HepG2 (cell line): Measurements from ENCODE around the gene MGAT2. TPM values are rescaled to one million over a fixed set of nuclear protein-coding genes. Genes with fewer than 3 reads are reported as not detected.

Experiments used
- CERS6 ChIP-seq: sonication (generic); formaldehyde crosslinking; IDR thresholded peaks from 2 replicates; pipeline ENCODE4 v1.5.0; 2020; ENCODE audit warnings: missing genetic modification reagents
- CREB1 ChIP-seq, 2 experiments: fragments of 450-650 bp in 1 of 2; IDR thresholded peaks; 2 replicates each; pipeline ENCODE4 v1.6.1; 2016 to 2017; ENCODE audit warnings: control low read depth in 1 of 2, mild to moderate bottlenecking in 1 of 2, missing compliant biosample characterization in 1 of 2, missing genetic modification characterization in 1 of 2
- EED ChIP-seq: sonication (generic); formaldehyde crosslinking; IDR thresholded peaks from 2 replicates; pipeline ENCODE4 v1.5.0; 2020; ENCODE audit warnings: mild to moderate bottlenecking, missing genetic modification reagents
- ETV5 ChIP-seq: IDR thresholded peaks from 2 replicates; pipeline ENCODE4 v1.6.1; 2018; ENCODE audit warnings: missing biosample characterization, missing genetic modification reagents, inconsistent platforms, borderline replicate concordance
- HOXA7 ChIP-seq: sonication (generic); formaldehyde crosslinking; IDR thresholded peaks from 2 replicates; pipeline ENCODE4 v1.8.1; 2022; ENCODE audit warnings: mild to moderate bottlenecking, missing genetic modification reagents, moderate library complexity
- KLF12 ChIP-seq: sonication (generic); formaldehyde crosslinking; IDR thresholded peaks from 2 replicates; pipeline ENCODE4 v1.4.0; 2020; ENCODE audit warnings: missing genetic modification reagents, borderline replicate concordance
- ONECUT2 ChIP-seq: sonication (generic); formaldehyde crosslinking; IDR thresholded peaks from 2 replicates; pipeline ENCODE4 v1.4.0; 2020; ENCODE audit warnings: missing genetic modification reagents
- SIN3A ChIP-seq: IDR thresholded peaks from 2 replicates; pipeline ENCODE4 v1.6.1; 2011; ENCODE audit warnings: low read depth, mild to moderate bottlenecking, control low read depth, low read length, borderline replicate concordance
- TGIF2 ChIP-seq: IDR thresholded peaks from 2 replicates; pipeline ENCODE4 v1.6.1; 2016; ENCODE audit warnings: control low read depth, missing compliant biosample characterization
- ZBTB1 ChIP-seq: sonication (generic); formaldehyde crosslinking; IDR thresholded peaks from 2 replicates; pipeline ENCODE4 v1.4.0; 2020; ENCODE audit warnings: missing genetic modification reagents, borderline replicate concordance
- ZBTB8A ChIP-seq: sonication (generic); formaldehyde crosslinking; IDR thresholded peaks from 2 replicates; pipeline ENCODE4 v1.4.0; 2020; ENCODE audit warnings: mild to moderate bottlenecking, low read depth, missing genetic modification reagents, borderline replicate concordance
- ZNF121 ChIP-seq: sonication (generic); formaldehyde crosslinking; IDR thresholded peaks from 2 replicates; pipeline ENCODE4 v1.5.0; 2020; ENCODE audit warnings: mild to moderate bottlenecking, missing genetic modification reagents
- ZNF616 ChIP-seq: sonication (generic); formaldehyde crosslinking; IDR thresholded peaks from 2 replicates; pipeline ENCODE4 v1.5.0; 2020; ENCODE audit warnings: low read depth, mild to moderate bottlenecking, missing genetic modification reagents
- polyA plus RNA-seq, 8 experiments: library from polyadenylated mRNA; depleted of rRNA in 3 of 8; stranded (reverse) in 7 of 8; unstranded in 1 of 8; fragments of >200 nt; fragmentation: Illumina TruSeq in 4 of 8; extraction: Trizol in 4 of 8; gene quantifications; 2 replicates each; pipeline versions ENCODE4 v1.2.1 to v1.2.3, GENCODE V29; 2011 to 2016; ENCODE audit warnings: low read depth in 4 of 8, missing spikeins in 1 of 8, mixed read lengths in 1 of 8; ENCODE audit not compliant: insufficient read depth in 1 of 8
- total RNA-seq, 5 experiments: library from RNA; depleted of rRNA; stranded (reverse); fragments of >200 nt; fragmentation: Illumina TruSeq; extraction: Trizol; gene quantifications; 2 replicates each; pipeline ENCODE4 v1.2.3, GENCODE V29; 2016; ENCODE audit warnings: low read depth in 1 of 5
- TF ChIP-seq, protein P1 (sequence below): sonication (generic); formaldehyde crosslinking; IDR thresholded peaks from 2 replicates; pipeline ENCODE4 v1.4.0; 2020; ENCODE audit warnings: mild to moderate bottlenecking, missing genetic modification reagents
- TF ChIP-seq, protein P2 (sequence below): sonication (generic); formaldehyde crosslinking; IDR thresholded peaks from 2 replicates; pipeline ENCODE4 v1.5.1; 2020; ENCODE audit warnings: mild to moderate bottlenecking, missing genetic modification reagents, moderate library complexity

The MGAT2 gene
- total and polyA plus RNA-seq, 2 of the 13 experiments (the other 11 are each of a cell fraction or from before 2014, with no cell fraction given), result 12.9 to 51.9 TPM

- no peak for TF ChIP-seq ZNF616 (CRISPR knock-in tag)
- TF ChIP-seq ONECUT2 (CRISPR knock-in tag), result no peak
- no peak for TF ChIP-seq HOXA7
- TF ChIP-seq, protein P1, sequence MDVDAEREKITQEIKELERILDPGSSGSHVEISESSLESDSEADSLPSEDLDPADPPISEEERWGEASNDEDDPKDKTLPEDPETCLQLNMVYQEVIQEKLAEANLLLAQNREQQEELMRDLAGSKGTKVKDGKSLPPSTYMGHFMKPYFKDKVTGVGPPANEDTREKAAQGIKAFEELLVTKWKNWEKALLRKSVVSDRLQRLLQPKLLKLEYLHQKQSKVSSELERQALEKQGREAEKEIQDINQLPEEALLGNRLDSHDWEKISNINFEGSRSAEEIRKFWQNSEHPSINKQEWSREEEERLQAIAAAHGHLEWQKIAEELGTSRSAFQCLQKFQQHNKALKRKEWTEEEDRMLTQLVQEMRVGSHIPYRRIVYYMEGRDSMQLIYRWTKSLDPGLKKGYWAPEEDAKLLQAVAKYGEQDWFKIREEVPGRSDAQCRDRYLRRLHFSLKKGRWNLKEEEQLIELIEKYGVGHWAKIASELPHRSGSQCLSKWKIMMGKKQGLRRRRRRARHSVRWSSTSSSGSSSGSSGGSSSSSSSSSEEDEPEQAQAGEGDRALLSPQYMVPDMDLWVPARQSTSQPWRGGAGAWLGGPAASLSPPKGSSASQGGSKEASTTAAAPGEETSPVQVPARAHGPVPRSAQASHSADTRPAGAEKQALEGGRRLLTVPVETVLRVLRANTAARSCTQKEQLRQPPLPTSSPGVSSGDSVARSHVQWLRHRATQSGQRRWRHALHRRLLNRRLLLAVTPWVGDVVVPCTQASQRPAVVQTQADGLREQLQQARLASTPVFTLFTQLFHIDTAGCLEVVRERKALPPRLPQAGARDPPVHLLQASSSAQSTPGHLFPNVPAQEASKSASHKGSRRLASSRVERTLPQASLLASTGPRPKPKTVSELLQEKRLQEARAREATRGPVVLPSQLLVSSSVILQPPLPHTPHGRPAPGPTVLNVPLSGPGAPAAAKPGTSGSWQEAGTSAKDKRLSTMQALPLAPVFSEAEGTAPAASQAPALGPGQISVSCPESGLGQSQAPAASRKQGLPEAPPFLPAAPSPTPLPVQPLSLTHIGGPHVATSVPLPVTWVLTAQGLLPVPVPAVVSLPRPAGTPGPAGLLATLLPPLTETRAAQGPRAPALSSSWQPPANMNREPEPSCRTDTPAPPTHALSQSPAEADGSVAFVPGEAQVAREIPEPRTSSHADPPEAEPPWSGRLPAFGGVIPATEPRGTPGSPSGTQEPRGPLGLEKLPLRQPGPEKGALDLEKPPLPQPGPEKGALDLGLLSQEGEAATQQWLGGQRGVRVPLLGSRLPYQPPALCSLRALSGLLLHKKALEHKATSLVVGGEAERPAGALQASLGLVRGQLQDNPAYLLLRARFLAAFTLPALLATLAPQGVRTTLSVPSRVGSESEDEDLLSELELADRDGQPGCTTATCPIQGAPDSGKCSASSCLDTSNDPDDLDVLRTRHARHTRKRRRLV (CRISPR knock-in tag), result peak; percentile 14; the same call in 1 of the 2 replicates
- TF ChIP-seq ZNF121 (CRISPR knock-in tag), result no peak
- no peak for TF ChIP-seq ZBTB8A
- no peak for TF ChIP-seq KLF12 (CRISPR knock-in tag)
- TF ChIP-seq EED (CRISPR knock-in tag), result no peak
- TF ChIP-seq, protein P2, sequence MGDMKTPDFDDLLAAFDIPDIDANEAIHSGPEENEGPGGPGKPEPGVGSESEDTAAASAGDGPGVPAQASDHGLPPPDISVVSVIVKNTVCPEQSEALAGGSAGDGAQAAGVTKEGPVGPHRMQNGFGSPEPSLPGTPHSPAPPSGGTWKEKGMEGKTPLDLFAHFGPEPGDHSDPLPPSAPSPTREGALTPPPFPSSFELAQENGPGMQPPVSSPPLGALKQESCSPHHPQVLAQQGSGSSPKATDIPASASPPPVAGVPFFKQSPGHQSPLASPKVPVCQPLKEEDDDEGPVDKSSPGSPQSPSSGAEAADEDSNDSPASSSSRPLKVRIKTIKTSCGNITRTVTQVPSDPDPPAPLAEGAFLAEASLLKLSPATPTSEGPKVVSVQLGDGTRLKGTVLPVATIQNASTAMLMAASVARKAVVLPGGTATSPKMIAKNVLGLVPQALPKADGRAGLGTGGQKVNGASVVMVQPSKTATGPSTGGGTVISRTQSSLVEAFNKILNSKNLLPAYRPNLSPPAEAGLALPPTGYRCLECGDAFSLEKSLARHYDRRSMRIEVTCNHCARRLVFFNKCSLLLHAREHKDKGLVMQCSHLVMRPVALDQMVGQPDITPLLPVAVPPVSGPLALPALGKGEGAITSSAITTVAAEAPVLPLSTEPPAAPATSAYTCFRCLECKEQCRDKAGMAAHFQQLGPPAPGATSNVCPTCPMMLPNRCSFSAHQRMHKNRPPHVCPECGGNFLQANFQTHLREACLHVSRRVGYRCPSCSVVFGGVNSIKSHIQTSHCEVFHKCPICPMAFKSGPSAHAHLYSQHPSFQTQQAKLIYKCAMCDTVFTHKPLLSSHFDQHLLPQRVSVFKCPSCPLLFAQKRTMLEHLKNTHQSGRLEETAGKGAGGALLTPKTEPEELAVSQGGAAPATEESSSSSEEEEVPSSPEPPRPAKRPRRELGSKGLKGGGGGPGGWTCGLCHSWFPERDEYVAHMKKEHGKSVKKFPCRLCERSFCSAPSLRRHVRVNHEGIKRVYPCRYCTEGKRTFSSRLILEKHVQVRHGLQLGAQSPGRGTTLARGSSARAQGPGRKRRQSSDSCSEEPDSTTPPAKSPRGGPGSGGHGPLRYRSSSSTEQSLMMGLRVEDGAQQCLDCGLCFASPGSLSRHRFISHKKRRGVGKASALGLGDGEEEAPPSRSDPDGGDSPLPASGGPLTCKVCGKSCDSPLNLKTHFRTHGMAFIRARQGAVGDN, result no peak
- no peak for TF ChIP-seq CERS6 (CRISPR knock-in tag)
- TF ChIP-seq TGIF2 (CRISPR knock-in tag), result no peak
- no peak for TF ChIP-seq ZBTB1 (CRISPR knock-in tag)
- TF ChIP-seq SIN3A, result no peak
- no peak for TF ChIP-seq ETV5 (CRISPR knock-in tag)
- TF ChIP-seq CREB1 (IDR thresholded peaks at IDR 0.05), result no peak
- no peak for TF ChIP-seq CREB1 (CRISPR knock-in tag; IDR thresholded peaks at IDR 0.05)
Measured at GRCh38 chr14:49619730-49620129, 869 bp upstream of the MGAT2 start (continued).
